NCI-H510A treated with DMSO at 0.1 percent for 48 hours (cell line): ENCODE measurements around the gene DYNLRB1.
A peak's percentile ranks its signal among the peaks of the same experiment; 100 is the strongest.
"Not testable (repeated sequence)": the region's sequence is repeated elsewhere in the genome, so short reads cannot be mapped to it uniquely, and the experiment has no call there.

ENCODE experiments used
- DNase-seq: peaks from one replicate; lab custom pipeline; 2025; lab: John Stamatoyannopoulos, UW

DYNLRB1 gene

GRCh38 chr20:34516247-34517113 is at the start of gene DYNLRB1:
Gene DYNLRB1, plus strand, starts transcription at chr20:34516422. Its CDS starts 37 bp downstream, at chr20:34516459.
- DNase-seq = peak; percentile 94

- DNase-seq = no peak
Measured at GRCh38 chr20:34468951-34469350, 47.3 kb upstream of the DYNLRB1 start.

- no peak for DNase-seq
Measured at GRCh38 chr20:34472246-34472925, 43.8 kb upstream of the DYNLRB1 start.

- DNase-seq = peak; percentile 9
Measured at GRCh38 chr20:34473262-34473883, 42.8 kb upstream of the DYNLRB1 start.

GRCh38 chr20:34475979-34476736 is 40.1 kb upstream of the DYNLRB1 start:
- no peak for DNase-seq

GRCh38 chr20:34479627-34480026 is 36.6 kb upstream of the DYNLRB1 start:
- no peak for DNase-seq

GRCh38 chr20:34482154-34482553 is 34.1 kb upstream of the DYNLRB1 start:
- DNase-seq = not testable (repeated sequence)

- DNase-seq = not testable (repeated sequence)
Measured at GRCh38 chr20:34483585-34484220, 32.5 kb upstream of the DYNLRB1 start.

- no peak for DNase-seq
Measured at GRCh38 chr20:34485068-34485634, 31.1 kb upstream of the DYNLRB1 start.

- DNase-seq = no peak
Measured at GRCh38 chr20:34491226-34491931, 24.8 kb upstream of the DYNLRB1 start.

GRCh38 chr20:34491932-34492509 is 24.2 kb upstream of the DYNLRB1 start:
- no peak for DNase-seq

- DNase-seq = no peak
Measured at GRCh38 chr20:34493646-34494045, 22.6 kb upstream of the DYNLRB1 start.

- no peak for DNase-seq
Measured at GRCh38 chr20:34495307-34495706, 20.9 kb upstream of the DYNLRB1 start.

- no peak for DNase-seq
Measured at GRCh38 chr20:34495916-34496315, 20.3 kb upstream of the DYNLRB1 start.

- not testable (repeated sequence) for DNase-seq
Measured at GRCh38 chr20:34497596-34497995, 18.6 kb upstream of the DYNLRB1 start.

- DNase-seq = no peak
Measured at GRCh38 chr20:34500823-34501222, 15.4 kb upstream of the DYNLRB1 start.

- no peak for DNase-seq
Measured at GRCh38 chr20:34506480-34506879, 9.7 kb upstream of the DYNLRB1 start.

- no peak for DNase-seq
Measured at GRCh38 chr20:34507702-34508413, 8.4 kb upstream of the DYNLRB1 start.

- no peak for DNase-seq
Measured at GRCh38 chr20:34510575-34510974, 5.6 kb upstream of the DYNLRB1 start.

- DNase-seq = no peak
Measured at GRCh38 chr20:34511891-34512265, 4.3 kb upstream of the DYNLRB1 start.
